DOHH2 (cell line): Measurements from ENCODE around the gene ATP5F1D.
A peak's percentile ranks its signal among the peaks of the same experiment; 100 is the strongest.

Source experiments
- H3F3A ChIP-seq: fragments of 200-600 bp; sonication (generic), shearing (Covaris generic); 2 replicates; pipeline ENCODE4 v1.6.0; 2016; ENCODE audit warnings: antibody characterized with exemption, mild to moderate bottlenecking; ENCODE audit not compliant: control insufficient read depth, insufficient read depth
- H3K27ac ChIP-seq: fragments of 200-600 bp; sonication (generic); 2 replicates; pipeline ENCODE4 v1.5.1; 2014; ENCODE audit warnings: low read depth, mild to moderate bottlenecking, low read length, moderate library complexity
- H3K27me3 ChIP-seq: fragments of 200-600 bp; sonication (generic); 2 replicates; pipeline ENCODE4 v1.6.1; 2014; ENCODE audit warnings: mild to moderate bottlenecking, low read length, mixed read lengths; ENCODE audit not compliant: control insufficient read depth
- H3K36me3 ChIP-seq: fragments of 200-600 bp; sonication (generic); 2 replicates; pipeline ENCODE4 v1.6.1; 2014; ENCODE audit warnings: mild to moderate bottlenecking, low read length, moderate library complexity, mixed read lengths; ENCODE audit not compliant: control insufficient read depth
- H3K4me1 ChIP-seq: fragments of 200-600 bp; sonication (generic); 2 replicates; pipeline ENCODE4 v1.6.1; 2014; ENCODE audit warnings: mild to moderate bottlenecking, low read length, mixed read lengths; ENCODE audit not compliant: control insufficient read depth
- H3K4me2 ChIP-seq: fragments of 200-600 bp; sonication (generic); 2 replicates; pipeline ENCODE4 v1.6.0; 2014; ENCODE audit warnings: mild to moderate bottlenecking, low read length, moderate library complexity
- H3K4me3 ChIP-seq: fragments of 200-600 bp; sonication (generic); 2 replicates; pipeline ENCODE4 v1.5.1; 2014; ENCODE audit warnings: mild to moderate bottlenecking, low read length, mixed read lengths
- H3K79me2 ChIP-seq: fragments of 200-600 bp; sonication (generic); 2 replicates; pipeline ENCODE4 v1.6.1; 2014; ENCODE audit warnings: mild to moderate bottlenecking, low read length, mixed read lengths; ENCODE audit not compliant: control insufficient read depth
- H3K9me2 ChIP-seq: fragments of 200-600 bp; sonication (generic); replicated peaks from 2 replicates; pipeline ENCODE4 v1.6.1; 2014; ENCODE audit warnings: mild to moderate bottlenecking, low read length, mixed read lengths; ENCODE audit not compliant: control insufficient read depth
- H3K9me3 ChIP-seq: fragments of 200-600 bp; sonication (generic); 2 replicates; pipeline ENCODE4 v1.6.1; 2014; ENCODE audit warnings: antibody characterized with exemption, low read length, mixed read lengths; ENCODE audit not compliant: control insufficient read depth, insufficient read depth
- H4K20me1 ChIP-seq: fragments of 200-600 bp; sonication (generic); 2 replicates; pipeline ENCODE4 v1.6.0; 2014; ENCODE audit warnings: low read depth, mild to moderate bottlenecking, antibody characterized with exemption, low read length, moderate library complexity; ENCODE audit not compliant: control insufficient read depth, insufficient read depth
- EZH2phosphoT487 ChIP-seq: fragments of 200-600 bp; sonication (generic); IDR thresholded peaks from 2 replicates; pipeline ENCODE4 v1.6.1; 2017; ENCODE audit warnings: borderline replicate concordance, mild to moderate bottlenecking, antibody characterized with exemption, low read length, moderate library complexity, mixed read lengths
- TF ChIP-seq, protein P1 (sequence below): fragments of 200-600 bp; sonication (generic); IDR thresholded peaks from one replicate; pipeline ENCODE4 v1.5.1; 2014; ENCODE audit warnings: antibody characterized with exemption, mild to moderate bottlenecking, low read depth, low read length; ENCODE audit not compliant: poor library complexity, severe bottlenecking

ATP5F1D gene

DNA sequence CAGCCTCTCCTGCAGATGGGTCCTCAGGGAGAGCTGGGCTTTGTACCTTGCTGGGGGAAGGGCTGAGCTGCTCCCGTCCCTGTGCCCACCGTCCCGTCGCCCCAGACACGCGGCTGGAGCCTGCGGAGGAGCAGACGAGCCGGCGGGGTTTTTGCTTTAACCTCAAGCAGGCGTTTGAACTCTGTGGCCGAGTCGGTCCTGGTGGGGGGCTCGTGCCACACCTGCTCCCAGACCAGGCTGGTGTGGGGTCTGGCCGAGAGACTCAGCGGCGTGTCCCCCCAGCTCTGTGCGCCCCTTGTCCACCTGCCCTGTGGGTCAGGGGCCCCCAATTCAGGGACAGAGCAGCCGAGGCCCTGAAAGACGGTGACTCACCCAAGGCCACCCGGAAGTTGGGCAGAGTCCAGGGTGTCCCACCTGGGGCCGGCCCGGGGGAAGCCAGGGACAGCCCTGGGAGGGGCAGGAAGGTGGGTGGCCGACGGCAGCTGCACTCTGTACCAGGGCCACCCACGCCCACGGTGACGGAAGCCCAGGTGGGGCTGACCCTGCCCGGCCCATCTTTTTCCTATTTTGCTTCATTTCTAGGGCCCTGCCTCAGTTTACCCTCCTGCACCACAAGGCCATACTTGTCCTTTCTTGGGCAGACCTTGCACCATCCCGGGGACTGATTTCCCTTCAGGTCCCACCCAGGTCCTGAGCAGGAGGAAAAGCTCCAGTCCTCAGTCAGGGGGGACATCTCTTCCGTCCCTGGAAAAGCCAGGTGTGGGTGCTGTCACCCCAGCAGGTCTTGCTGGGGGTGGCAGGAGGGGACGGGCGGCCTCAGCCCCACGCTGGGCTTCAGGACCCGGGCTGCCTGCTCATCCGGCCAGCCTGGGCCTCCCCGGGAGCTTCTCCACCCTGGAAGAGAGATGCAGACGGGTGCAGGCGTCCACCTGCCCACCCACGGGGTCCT is 49.4 kb downstream of the ATP5F1D start:
- no peak overlapping the region for H3K4me3 ChIP-seq
- H3K27ac ChIP-seq, result no peak overlapping the region
- H3F3A ChIP-seq, result no peaks in the 10 kb centered on the region
- H3K9me2 ChIP-seq, result no peaks in the 10 kb centered on the region
- H3K4me2 ChIP-seq, result no peak overlapping the region
- peaks cover 45% of the 10 kb centered on the region for H3K27me3 ChIP-seq
- no peaks in the 10 kb centered on the region for H4K20me1 ChIP-seq
- H3K36me3 ChIP-seq, result no peaks in the 10 kb centered on the region
- TF ChIP-seq, protein P1, sequence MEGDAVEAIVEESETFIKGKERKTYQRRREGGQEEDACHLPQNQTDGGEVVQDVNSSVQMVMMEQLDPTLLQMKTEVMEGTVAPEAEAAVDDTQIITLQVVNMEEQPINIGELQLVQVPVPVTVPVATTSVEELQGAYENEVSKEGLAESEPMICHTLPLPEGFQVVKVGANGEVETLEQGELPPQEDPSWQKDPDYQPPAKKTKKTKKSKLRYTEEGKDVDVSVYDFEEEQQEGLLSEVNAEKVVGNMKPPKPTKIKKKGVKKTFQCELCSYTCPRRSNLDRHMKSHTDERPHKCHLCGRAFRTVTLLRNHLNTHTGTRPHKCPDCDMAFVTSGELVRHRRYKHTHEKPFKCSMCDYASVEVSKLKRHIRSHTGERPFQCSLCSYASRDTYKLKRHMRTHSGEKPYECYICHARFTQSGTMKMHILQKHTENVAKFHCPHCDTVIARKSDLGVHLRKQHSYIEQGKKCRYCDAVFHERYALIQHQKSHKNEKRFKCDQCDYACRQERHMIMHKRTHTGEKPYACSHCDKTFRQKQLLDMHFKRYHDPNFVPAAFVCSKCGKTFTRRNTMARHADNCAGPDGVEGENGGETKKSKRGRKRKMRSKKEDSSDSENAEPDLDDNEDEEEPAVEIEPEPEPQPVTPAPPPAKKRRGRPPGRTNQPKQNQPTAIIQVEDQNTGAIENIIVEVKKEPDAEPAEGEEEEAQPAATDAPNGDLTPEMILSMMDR, result no peak
- TF ChIP-seq EZH2phosphoT487, result no peak
- peaks cover 17% of the 10 kb centered on the region for H3K4me1 ChIP-seq
- no peaks in the 10 kb centered on the region for H3K79me2 ChIP-seq
- no peaks in the 10 kb centered on the region for H3K9me3 ChIP-seq

- Histone ChIP-seq H3K4me1 (peaks cover 21% of the 10 kb centered on the region), H3F3A (no peaks in the 10 kb centered on the region), H3K4me3 (peak overlapping the region; percentile 52), H3K36me3 (no peaks in the 10 kb centered on the region), H3K27ac (no peak overlapping the region), H3K79me2 (no peaks in the 10 kb centered on the region), H4K20me1 (no peaks in the 10 kb centered on the region), H3K9me3 (no peaks in the 10 kb centered on the region), H3K9me2 (no peaks in the 10 kb centered on the region), H3K4me2 (peak overlapping the region; percentile 67), H3K27me3 (peaks cover 43% of the 10 kb centered on the region)
- TF ChIP-seq, protein P1, result no peak
- no peak for TF ChIP-seq EZH2phosphoT487
Measured at GRCh38 chr19:1291761-1292418, 50.3 kb downstream of the ATP5F1D start.

DNA sequence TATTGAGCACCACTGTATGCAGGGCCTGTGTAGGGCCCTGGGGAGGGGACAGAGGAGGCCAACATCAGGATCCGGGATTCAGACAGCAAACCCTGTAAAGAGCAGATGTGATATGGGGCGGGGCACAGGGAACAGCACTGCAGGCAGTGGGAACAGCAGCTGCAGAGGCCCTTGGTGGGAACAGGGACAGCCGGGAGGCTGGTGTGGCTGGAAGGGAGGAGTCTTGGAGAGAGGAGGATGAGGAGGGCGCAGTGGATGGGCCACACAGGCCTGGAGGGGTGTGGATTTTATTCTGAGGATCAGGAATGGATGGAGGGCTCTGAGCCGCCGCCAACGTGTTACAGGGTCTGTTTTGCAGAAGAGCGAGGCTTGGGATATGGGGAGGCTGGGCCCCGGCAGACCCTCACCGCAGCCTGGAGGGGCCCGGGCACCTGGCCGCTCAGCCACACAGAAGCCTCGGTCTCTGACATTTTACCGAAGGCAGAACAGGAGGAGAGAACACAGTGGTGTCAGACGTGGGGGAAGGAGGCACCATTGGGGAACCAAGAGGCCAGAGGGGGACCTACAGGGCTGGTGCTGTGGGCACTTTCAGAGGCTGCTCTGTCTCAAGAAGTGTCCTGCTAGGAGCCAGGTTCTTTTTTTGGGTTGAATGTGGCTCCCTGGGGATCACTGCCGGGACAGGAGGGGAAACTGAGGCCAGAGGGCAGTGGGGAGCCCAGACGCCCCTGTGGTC is 51.0 kb downstream of the ATP5F1D start:
- Histone ChIP-seq H3K9me3 (no peaks in the 10 kb centered on the region), H4K20me1 (no peaks in the 10 kb centered on the region), H3K27ac (no peak overlapping the region), H3K36me3 (no peaks in the 10 kb centered on the region), H3K4me2 (peak overlapping the region; percentile 67), H3K9me2 (no peaks in the 10 kb centered on the region), H3K4me3 (peak overlapping the region; percentile 52), H3K27me3 (peaks cover 39% of the 10 kb centered on the region), H3K79me2 (no peaks in the 10 kb centered on the region), H3K4me1 (peaks cover 21% of the 10 kb centered on the region), H3F3A (no peaks in the 10 kb centered on the region)
- TF ChIP-seq, protein P1, result no peak
- TF ChIP-seq EZH2phosphoT487, result no peak
